HG02759 (cell line): ENCODE measurements around the gene KLK11.

ENCODE experiments used
- ATAC-seq: cut with Tn5 transposase; IDR thresholded peaks from one replicate; pipeline ENCODE4 v1.9.1; 2021; ENCODE audit warnings: mild to moderate bottlenecking, moderate library complexity; ENCODE audit not compliant: unreplicated experiment

Gene KLK11

DNA sequence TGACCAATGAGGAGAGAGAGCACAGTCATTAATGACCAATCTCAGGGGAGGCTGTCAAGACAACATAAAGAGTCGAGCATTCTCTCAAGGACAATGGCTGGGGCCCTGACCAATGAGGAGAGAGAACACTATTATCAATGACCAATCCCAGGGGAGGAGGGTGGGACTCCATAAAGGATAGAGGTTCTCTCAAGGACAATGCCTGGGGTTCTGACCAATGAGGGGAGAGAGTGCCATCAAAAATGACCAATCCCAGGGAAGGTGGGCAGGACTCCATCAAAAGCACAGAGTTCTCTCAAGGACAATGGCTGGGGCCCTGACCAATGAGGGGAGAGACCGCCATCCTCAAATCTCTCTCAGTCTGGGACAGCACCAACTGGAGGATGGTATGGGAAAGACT, 3.3 kb upstream of the KLK11 start:
- ATAC-seq: no peak

DNA sequence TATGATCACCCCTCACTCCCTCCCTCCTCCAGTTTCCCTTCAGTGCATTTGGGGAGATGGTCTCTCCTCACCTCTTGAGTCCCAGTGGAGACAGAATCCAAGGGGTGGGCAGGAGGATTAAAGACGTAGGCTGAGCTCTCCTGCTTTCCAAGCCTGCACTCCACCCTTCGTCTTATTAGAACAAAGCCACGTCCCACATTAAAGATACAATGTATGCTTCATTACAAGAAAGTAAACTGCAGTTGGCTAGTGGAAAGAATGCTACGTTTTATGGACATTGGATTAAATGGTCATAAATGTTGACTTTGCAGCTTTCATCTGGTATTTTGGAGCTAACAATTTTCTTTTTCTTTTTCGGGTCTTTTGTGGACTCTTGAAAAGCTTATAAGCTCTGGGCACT, 1.5 kb upstream of the KLK11 start:
- ATAC-seq: no peak

DNA sequence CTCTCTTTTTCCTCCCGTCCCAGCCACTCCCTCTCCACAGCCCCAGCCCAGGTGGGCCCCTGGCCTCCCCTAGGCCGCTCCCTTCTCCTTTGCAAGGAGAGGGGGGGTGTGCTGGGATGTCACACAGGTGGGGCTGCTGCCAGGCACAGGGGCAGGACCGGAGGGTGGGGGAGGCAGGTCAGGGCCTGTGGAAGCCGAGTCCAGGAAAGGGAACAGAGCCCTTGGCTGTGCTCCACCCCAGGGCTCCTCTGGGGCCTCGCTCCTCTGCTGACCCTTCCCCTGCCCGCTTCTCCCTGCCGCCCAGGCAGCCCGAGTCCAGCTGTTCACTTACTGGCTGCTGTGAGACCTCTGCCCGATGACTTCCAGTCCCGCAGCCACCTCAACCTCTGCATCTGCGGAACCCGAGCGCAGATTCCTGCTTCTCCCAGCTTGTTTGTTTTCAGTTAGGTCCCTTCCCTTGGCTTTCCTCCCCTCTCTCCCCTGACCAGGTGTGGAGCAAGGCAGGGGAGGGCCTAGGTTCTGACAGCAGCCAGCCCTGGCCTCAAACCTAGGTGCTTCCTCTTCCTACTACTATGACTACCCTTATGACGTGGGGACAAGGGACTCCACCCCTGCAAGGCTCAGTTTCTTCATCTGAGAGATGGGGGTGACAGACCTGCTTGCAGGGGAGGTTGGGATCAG, 850 bp upstream of the KLK11 start:
- no peak for ATAC-seq

DNA sequence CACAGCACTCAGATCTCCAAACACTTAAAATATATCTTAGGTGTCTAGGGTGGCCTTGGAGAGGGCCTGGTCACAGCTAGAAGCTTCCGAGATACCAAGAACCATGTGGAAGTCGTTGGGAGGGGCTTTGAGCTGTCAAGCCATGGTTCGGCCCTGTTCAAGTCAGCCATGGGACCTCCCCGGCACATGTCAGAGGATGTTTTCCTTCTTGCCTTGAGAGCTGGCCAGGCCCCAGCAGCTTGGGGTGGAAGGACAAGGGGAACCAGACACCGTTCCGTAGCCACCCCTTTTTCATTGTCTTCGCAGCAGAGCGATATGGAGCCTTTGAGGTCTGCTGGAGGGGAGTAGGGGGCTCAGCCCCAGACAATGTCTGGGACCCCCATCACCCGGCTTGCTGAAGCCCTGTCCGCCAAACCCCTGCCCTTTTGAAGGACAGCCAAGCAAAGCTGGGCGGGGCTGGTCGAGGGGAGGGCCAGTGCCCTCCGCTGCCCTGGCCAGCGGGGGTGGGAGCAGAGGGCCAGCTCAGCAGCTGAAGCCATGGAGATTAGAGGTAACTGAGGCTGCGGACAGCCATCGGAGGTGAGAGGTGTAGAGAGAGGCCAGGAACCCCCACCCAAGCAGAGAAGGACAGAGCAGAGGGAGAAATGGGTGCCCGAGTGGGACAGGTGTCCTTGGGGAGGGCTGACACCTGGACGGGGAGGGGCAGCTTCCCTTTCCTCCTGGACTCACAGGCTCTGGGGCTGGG, 435 bp downstream of the KLK11 start:
- no peak for ATAC-seq

DNA sequence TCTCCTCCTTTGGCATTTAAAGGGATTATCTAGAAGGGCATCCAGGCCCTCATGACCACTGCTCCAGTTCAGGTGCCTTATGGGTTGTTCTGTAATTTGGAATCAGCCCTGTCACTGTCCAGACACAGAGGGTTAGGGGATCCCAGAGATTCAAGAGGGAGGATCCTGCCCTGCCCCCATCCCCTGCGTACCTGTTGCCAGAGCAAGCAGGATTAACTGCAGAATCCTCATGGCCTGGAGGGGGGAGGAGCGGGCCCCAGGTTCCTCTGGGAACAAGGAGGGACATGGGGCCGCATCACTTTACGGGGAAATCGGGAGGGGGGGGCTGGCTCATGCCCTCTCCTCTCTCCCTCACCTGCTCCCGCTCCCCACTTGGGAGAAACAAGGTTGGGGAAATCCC, 1.0 kb downstream of the KLK11 start:
- no peak for ATAC-seq

DNA sequence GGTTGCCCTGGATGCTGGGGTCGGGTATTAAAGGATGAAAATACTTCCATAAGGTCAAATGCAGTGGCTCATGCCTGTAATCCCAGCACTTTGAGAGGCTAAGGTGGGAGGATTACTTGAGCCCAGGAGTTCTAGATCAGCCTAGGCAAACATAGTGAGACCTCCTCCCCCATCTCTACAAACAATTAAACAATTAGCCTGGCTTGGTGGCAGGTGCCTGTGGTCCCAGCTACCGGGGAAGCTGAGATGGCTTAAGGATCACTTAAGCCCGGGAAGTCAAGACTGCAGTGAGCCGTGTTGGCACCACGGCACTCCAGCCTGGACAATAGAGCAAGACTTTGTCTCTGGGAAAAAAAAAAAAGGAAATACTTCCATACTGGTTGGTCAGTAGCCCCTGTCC, 1.5 kb downstream of the KLK11 start:
- ATAC-seq: no peak

DNA sequence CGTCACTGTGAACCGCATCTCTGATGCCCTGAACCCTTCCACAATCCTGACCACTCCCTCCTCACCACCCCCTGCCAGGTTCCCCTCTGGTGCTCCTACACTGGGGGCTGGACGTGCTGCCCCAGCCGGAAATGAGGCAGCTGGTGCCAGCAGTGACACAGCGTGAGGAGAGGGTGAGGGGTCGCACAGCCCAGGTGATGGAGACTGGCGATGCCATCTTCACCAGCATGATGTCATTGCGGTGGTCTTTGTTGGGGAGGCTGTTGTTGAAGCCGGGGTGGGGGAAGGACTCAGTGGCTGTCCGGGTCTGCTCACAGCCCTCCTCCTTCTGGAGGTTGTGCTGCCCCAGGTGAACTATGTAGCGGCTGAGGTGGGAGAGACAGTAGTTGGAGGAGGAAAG, 2.5 kb downstream of the KLK11 start:
- ATAC-seq: no peak

DNA sequence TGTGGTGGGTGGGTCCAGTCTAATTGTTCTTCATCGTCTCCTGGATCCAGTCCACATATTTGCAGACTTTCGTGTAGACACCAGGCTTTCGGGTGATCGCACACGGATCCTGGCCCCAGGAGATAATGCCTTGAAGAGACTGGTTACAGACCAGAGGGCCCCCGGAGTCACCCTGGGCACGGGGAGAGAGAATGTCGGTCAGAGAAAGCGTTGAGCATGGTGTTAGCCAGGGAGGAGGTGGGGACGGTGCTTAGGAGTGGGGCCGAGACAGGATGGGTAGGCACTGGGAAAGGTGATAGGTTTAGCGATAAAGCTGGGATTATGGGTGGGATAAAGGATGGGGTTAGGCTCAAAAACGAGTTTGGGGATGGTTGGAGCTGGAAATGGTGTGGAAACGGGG, 3.9 kb downstream of the KLK11 start:
- ATAC-seq: no peak

DNA sequence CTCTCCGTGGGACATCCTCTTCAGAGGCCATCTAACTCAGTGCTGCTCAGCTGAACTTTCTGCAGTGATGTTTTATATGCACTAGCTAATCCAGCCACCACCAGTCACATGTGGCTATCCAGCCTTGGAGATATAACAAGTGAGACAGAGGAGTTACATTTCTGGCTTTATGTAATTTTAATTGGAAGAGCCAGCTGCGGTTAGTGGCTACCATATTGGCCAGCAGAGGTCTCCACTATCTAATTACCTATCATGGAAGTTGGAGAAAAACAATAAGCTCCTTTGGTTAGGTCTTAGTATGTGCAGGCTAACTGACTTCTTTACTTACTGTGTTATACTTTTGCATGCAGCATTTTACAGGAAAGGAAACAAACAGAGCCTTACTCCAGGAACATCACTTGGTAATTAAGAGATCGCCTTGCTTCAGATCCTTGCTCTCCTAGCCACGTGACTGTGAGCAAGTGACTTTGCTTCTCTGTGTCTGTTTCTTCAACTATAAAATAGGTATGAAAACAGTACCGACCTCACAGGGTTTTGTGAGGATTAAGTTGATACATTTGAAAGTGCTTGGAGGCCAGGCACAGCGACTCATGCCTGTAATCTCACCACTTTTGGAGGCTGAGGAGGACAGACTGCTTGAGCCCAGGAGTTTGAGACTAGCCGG, 5.3 kb downstream of the KLK11 start:
- ATAC-seq: no peak

DNA sequence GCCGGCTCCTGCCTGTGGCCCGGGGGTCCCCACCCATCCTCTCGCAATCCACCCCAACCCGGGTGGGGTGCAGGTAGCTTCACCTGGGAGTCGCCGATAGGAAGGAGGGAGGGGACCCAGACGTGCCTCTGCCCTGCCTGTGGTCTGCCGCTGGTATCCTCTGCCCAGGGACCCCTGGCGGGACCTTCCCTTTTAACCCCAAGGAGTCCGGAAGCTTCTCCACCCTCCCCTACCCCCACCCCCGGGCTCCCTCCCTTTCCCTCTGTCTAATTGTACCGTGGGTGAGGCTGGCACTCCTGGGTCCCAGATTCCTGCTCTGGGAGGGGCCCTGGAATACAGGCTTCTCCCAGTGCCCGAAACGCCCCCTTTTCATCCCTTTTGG, 6.9 kb downstream of the KLK11 start, which contains the start of gene KLK10:
TSS of gene KLK10 (minus strand) at position 166 of the 382 bp plus-strand sequence. CDS start 579 bp downstream, outside the sequence.
- ATAC-seq: no peak

DNA sequence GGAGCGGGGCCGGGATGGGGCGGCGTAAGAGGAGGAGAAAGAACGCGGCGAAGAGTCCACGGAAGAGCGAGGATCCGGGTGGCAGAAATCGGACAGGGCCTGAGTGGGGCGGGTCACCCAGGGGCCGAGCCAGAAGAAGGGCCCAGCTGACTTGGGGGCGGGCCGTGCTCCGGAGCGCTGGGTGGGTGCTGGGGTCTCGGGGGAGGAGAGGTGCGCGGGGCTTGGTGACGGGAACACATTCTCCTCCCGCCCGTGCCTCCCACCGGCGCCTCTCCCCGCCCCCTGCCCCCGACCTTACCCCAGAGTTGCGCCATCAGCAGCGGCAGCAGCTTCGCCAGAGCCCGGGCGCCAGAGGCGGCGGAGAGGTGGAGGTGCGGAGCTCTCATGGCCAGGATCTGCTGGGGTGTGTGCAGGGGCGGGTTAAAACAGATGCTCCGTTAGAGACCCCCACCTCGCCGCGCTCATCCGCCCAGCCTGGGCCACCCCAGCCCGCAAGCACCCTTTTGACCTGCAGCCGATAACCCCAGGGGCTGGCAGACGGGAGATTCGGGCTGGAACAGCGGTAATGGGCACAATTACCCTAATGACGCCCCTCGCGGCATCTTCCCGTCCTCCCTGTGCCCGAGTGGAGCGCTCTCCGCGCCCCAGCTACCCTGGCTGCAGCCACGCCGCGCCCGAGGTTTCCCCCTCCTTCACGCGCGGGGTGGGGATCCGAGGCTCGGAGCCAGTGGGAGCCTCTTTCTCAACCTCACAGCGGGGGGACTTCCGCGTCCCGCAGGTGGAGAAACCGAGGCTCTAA, 7.5 kb downstream of the KLK11 start:
- ATAC-seq: no peak

DNA sequence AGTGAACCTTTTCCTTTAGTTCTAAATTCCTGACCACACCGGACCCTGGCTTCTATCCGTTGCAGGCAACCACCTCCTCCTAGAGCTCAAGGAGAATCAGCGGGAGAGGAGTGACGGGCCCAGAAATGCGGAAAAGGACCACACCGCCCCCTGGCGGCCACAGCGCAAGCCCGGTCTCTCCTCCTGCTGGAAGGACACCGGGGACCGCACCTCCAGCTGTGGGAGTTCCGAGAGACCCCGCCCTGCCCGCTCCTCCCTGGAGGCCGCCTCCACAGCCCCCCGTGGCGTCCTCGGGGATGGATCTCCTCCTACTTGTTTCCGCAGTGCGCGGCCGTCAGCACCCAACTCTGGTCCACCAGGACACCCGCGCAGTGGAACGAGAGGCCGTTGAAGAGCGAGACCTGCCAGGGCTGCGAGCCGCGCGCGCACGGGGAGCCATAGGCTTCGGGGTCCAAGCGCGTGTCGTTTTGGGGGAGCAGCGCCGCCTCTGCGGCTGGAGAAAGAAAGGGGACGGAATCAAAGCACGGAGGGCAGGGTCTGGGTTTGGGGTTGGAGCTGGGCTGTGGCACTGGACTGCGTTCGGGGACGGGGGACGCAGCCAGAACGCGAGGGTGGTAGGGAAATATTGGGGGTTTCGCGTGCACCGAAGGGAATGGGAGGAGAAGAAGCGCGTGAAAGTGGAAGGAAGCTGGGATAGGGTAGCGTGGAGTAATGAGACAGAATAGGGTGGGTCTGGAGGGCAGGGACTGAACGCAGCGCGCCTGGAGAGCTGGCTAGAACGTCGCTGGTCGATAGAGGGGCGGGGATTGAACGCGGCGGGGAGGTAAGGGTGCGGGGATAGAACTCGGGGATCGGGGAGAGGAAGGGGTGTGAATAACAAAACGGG, 9.4 kb downstream of the KLK11 start:
- ATAC-seq: no peak

DNA sequence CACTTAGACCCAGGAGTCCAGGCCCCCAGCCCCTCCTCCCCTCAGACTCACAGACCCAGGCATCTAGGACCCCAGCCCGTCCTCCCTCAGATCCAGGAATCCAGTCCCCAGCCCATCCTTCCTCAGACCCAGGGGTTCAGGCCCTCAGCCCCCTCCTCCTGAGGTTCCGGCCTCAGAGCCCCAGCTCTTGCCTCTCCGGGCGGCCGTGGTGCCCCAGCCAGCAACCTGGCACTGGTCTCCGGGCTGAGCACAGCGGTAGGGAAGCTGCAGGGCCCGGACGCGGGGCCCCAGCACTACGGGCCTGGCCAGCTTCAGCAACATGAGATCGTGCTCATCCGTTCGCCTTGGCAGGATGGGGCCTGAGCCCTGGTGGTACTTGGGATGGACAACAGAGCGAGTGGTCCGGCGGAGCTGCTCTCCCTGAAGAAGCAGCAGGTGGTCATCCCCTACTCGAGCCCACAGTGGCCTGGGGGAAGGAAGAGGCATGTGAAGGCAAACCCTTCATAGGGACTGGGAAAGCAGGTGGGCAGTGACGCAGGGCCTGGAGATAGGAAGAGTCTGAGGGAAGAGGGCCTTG, 10.6 kb downstream of the KLK11 start:
- no peak for ATAC-seq

DNA sequence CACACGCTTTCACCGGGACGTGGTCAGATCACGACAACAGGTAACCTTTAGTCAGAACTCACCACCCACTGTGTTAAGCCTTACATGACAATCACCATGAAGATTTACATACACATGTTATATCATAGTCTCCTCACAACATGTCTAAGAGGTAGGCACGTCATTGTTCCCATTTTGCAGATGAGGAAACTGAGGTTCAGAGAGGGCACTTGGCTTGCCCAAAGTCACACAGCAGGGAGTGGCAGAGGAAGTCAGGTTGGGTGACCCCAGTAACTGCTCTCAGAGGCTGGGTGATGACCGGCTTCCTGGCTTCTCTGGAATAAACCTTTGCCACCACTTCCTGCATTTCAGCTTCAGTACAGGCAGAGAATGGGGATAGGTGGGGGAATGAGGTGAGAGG, 12.2 kb downstream of the KLK11 start:
- ATAC-seq: no peak

DNA sequence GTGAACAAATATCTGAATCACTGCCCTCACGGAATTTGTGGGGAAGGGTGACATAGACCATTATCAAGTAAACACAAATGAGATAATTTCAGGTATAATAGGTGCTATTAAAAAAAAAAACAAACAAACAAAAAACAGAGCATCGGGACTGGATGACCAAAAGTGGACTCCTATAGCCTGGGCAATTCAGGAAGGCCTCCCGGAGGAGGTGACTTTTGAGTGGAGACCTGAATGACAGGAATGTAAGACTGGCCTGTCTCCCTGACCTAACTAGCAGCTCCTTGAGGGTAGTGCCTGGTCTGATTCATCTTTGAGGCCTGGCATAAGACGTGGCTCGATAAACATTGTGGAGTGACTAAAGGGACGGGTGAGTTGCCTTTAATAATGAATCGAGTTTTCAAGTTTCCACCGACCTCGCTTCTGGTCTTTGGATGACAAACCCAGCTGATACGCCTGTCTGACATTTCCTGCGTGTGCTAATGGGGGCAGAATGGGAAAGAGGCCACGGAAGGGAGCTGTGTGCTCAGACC, 13.7 kb downstream of the KLK11 start:
- ATAC-seq: no peak

DNA sequence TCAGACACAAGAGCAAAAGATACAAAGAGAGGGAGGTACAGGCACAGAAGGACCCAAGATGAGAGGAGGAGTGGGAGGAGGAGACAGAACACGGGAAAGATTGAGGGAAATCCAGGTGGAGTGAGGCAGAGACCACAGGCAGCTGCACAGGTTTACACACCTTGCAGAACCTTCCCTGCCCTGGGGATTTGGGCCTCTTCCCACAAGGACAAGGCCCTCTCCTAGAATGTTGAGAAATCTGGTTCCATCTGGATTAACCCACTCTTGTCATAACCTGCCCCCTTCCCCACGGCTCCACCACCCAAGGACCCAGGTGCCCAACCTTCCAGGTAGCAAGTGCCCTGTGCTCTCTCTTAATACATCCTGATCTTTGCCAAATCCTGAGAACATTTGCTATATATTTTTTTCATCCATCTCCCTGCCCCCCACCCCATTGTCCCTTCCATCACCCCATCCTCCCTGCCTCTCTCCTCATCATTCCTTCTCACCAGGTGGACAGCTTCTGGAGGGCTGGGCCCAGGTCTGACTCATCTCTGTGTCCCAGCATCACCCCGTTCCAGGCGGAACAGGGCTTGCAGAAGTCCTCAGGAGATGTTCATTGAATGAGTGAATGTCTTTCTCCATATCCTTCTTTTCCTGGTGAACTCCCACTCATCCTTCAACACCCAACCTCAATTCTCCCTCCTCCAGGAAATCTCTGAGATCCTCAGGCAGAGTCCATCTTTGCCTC, 16.2 kb downstream of the KLK11 start:
- no peak for ATAC-seq

DNA sequence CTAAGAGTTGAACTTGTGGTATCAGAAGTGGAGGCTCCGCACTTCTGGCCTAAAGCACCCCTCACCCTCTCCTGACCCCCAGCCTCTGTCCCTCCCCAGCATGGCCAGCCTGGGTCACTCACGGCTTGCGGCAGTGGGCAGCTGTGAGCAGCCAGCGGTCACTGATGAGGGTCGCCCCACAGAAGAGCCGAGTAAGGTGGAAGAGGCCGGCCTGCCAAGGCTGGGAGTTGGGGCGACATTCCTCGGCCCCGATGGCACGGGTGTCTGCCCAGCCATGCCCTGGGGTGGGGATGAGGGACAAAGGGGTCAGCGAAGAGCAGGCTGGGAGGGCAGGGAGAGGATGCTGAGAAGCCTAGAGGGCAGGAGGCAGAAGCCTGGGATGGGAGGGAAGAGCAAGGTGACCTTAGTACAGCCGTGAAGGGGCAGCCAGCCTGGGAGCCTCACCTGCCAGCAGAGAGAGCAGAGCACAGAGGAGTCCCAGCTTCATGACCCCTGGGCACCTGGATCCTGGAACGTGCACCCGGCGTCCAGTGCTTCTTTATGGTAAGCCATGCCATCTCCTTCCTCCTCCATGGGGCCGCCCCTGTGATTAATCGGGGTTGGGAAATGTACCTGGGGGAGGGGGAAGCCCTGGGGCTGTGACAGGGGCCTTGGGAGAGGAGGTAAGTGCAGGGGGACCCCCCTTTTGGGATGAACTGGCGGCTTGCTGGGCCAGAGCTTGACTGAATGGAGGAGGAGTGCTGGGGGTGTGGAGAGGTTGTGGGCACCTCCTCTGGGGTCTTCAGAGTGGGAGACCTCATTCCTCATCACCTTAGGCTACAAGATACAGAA, 17.1 kb downstream of the KLK11 start:
- no peak for ATAC-seq

DNA sequence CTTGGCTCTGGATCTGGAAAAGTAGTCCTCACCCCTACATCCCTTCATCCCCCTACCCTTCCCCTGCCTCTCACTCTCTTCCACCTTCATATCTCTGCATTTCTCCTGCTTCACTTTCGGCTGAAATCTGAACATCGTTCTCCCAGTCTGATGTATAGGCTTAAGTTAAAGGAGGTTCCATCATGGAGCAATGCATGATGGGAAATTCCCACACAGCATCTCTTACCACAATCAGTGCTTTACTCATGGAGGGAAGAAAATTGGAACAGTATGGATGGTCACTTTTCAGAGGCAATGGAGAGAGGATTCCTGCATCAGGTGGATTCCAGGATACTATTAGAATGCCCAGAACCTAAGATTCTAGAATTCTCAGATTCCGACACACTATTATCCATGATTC, 18.9 kb downstream of the KLK11 start:
- no peak for ATAC-seq
